GM23338 (cell line): Measurements from ENCODE around the gene KIRREL3. TPM values are rescaled to one million over a fixed set of nuclear protein-coding genes. Genes with fewer than 3 reads are reported as not detected.
A peak's percentile ranks its signal among the peaks of the same experiment; 100 is the strongest.

Experiments
- ATAC-seq: fragments of 200-7000 bp; cut with Tn5 transposase; 3 replicates; pipeline ENCODE4 v1.9.1; 2020
- DNase-seq: peaks from one replicate; pipeline ENCODE4 v3.0.0-alpha.2; 2015; ENCODE audit warnings: low spot score
- H2AFZ ChIP-seq: fragments of 200-600 bp; sonication (generic); 2 replicates; pipeline ENCODE4 v1.8.0; 2016; ENCODE audit warnings: antibody characterized with exemption, mild to moderate bottlenecking, moderate library complexity
- H3F3A ChIP-seq: fragments of 200-600 bp; sonication (generic); replicated peaks from 2 replicates; pipeline ENCODE4 v1.8.0; 2017; ENCODE audit warnings: antibody characterized with exemption, mixed run types, low read depth
- H3K27ac ChIP-seq: fragments of 200-600 bp; sonication (generic); 2 replicates; pipeline ENCODE4 v1.6.1; 2016; ENCODE audit warnings: low read depth
- H3K27me3 ChIP-seq: fragments of 200-600 bp; sonication (generic); 2 replicates; pipeline ENCODE4 v1.8.0; 2016; ENCODE audit warnings: mild to moderate bottlenecking, mixed run types, moderate library complexity; ENCODE audit not compliant: insufficient read depth
- H3K36me3 ChIP-seq: fragments of 200-600 bp; sonication (generic); 2 replicates; pipeline ENCODE4 v1.8.0; 2016; ENCODE audit warnings: mild to moderate bottlenecking; ENCODE audit not compliant: insufficient read depth
- H3K4me1 ChIP-seq: fragments of 200-600 bp; sonication (generic); 2 replicates; pipeline ENCODE4 v1.8.0; 2016; ENCODE audit warnings: mild to moderate bottlenecking, moderate library complexity; ENCODE audit not compliant: insufficient read depth
- H3K4me2 ChIP-seq: fragments of 200-600 bp; sonication (generic); 2 replicates; pipeline ENCODE4 v1.7.1; 2017; ENCODE audit warnings: mixed run types
- H3K4me3 ChIP-seq: fragments of 200-600 bp; sonication (generic); 2 replicates; pipeline ENCODE4 v1.6.1; 2016; ENCODE audit warnings: mixed run types
- H3K79me2 ChIP-seq: fragments of 200-600 bp; sonication (generic); replicated peaks from 2 replicates; pipeline ENCODE4 v1.8.0; 2017; ENCODE audit warnings: mild to moderate bottlenecking; ENCODE audit not compliant: insufficient read depth
- H3K9me2 ChIP-seq: fragments of 200-600 bp; sonication (generic); 2 replicates; pipeline ENCODE4 v1.8.0; 2017; ENCODE audit not compliant: insufficient read depth
- H4K20me1 ChIP-seq: fragments of 200-600 bp; sonication (generic); replicated peaks from 2 replicates; pipeline ENCODE4 v1.8.0; 2017; ENCODE audit warnings: mild to moderate bottlenecking; ENCODE audit not compliant: insufficient read depth
- H3K27ac Mint-ChIP-seq: 2 replicates; pipeline ENCODE4 v1.8.0; 2020; ENCODE audit warnings: inconsistent platforms, mild to moderate bottlenecking, moderate library complexity, mixed read lengths
- H3K27me3 Mint-ChIP-seq: 3 replicates; pipeline ENCODE4 v1.8.0; 2022; ENCODE audit warnings: low read depth, mild to moderate bottlenecking, moderate library complexity, mixed read lengths, inconsistent platforms; ENCODE audit not compliant: insufficient read depth, poor library complexity
- H3K36me3 Mint-ChIP-seq: 3 replicates; pipeline ENCODE4 v1.8.0; 2021; ENCODE audit warnings: low read depth, mild to moderate bottlenecking, inconsistent platforms, moderate library complexity, mixed read lengths
- H3K4me1 Mint-ChIP-seq: 3 replicates; pipeline ENCODE4 v1.8.0; 2020; ENCODE audit warnings: mild to moderate bottlenecking, inconsistent platforms, mixed read lengths
- H3K4me3 Mint-ChIP-seq: 3 replicates; pipeline ENCODE4 v1.8.0; 2021; ENCODE audit warnings: moderate library complexity, mild to moderate bottlenecking, inconsistent platforms, mixed read lengths
- H3K9me3 Mint-ChIP-seq: 3 replicates; pipeline ENCODE4 v1.8.0; 2020; ENCODE audit warnings: moderate library complexity, mild to moderate bottlenecking, inconsistent platforms, mixed read lengths
- EZH2 ChIP-seq: fragments of 200-600 bp; sonication (generic); IDR thresholded peaks from one replicate; pipeline ENCODE4 v1.8.0; 2017; ENCODE audit warnings: antibody characterized with exemption, mild to moderate bottlenecking, low read depth; ENCODE audit not compliant: unreplicated experiment
- EZH2phosphoT487 ChIP-seq: fragments of 200-600 bp; sonication (generic); IDR thresholded peaks from one replicate; pipeline ENCODE4 v1.8.1; 2018; ENCODE audit warnings: antibody characterized with exemption; ENCODE audit not compliant: unreplicated experiment
- POLR2AphosphoS5 ChIP-seq: IDR thresholded peaks from 2 replicates; pipeline ENCODE4 v1.6.1; 2016; ENCODE audit warnings: antibody characterized with exemption, low read depth
- REST ChIP-seq: IDR thresholded peaks from one replicate; pipeline ENCODE4 v1.6.1; 2018; ENCODE audit warnings: antibody characterized with exemption; ENCODE audit not compliant: unreplicated experiment
- STAT1 ChIP-seq: IDR thresholded peaks from one replicate; pipeline ENCODE4 v1.6.1; 2016; ENCODE audit warnings: antibody characterized with exemption; ENCODE audit not compliant: unreplicated experiment
- ZNF331 ChIP-seq: fragments of 250-450 bp; sonication (Bioruptor Pico); IDR thresholded peaks from 2 replicates; pipeline ENCODE4 v1.5.0; 2020; ENCODE audit warnings: low read depth, mild to moderate bottlenecking, moderate library complexity
- ZNF462 ChIP-seq: fragments of 250-450 bp; sonication (Bioruptor Pico); IDR thresholded peaks from 2 replicates; pipeline ENCODE4 v1.5.0; 2020; ENCODE audit warnings: mild to moderate bottlenecking, moderate library complexity
- polyA plus RNA-seq: library from polyadenylated mRNA; unstranded; fragments of >200 nt; fragmentation: Nextera tagmentation; extraction: Ambion mirVana; gene quantifications from 2 replicates; pipeline ENCODE4 v1.2.1, GENCODE V29; 2016
- total RNA-seq: library from RNA; depleted of rRNA; stranded (reverse); fragments of >200 nt; shearing (Covaris generic); gene quantifications from 2 replicates; pipeline ENCODE4 v1.2.3, GENCODE V29; 2014

The KIRREL3 gene
- total and polyA plus RNA-seq, 2 experiments from 2014 or later = 0.13 to 1.5 TPM

GRCh38 chr11:126800009-126800408, 200.6 kb downstream of the KIRREL3 start:
- Mint-ChIP-seq H3K4me3 (no peak overlapping the region), H3K9me3 (peaks cover 4% of the 10 kb centered on the region; the same call in 2 of the 3 replicates), H3K27me3 (peaks cover 1% of the 10 kb centered on the region), H3K4me1 (peaks cover 16% of the 10 kb centered on the region), H3K36me3 (no peaks in the 10 kb centered on the region), H3K27ac (no peak overlapping the region)
- no peaks in the 10 kb centered on the region for H3K27me3 ChIP-seq
- H3K79me2 ChIP-seq = no peaks in the 10 kb centered on the region
- no peak for TF ChIP-seq POLR2AphosphoS5
- TF ChIP-seq REST = no peak
- TF ChIP-seq ZNF331 (CRISPR knock-in tag) = no peak
- H3F3A ChIP-seq = no peaks in the 10 kb centered on the region
- H4K20me1 ChIP-seq = no peaks in the 10 kb centered on the region
- no peaks in the 10 kb centered on the region for H3K36me3 ChIP-seq
- no peak overlapping the region for H3K4me2 ChIP-seq
- no peak overlapping the region for H3K27ac ChIP-seq
- ATAC-seq (no peak), DNase-seq (no peak)
- H3K4me1 ChIP-seq = peaks cover 4% of the 10 kb centered on the region; the same call in 1 of the 2 replicates
- H3K4me3 ChIP-seq = no peak overlapping the region
- no peaks in the 10 kb centered on the region for H3K9me2 ChIP-seq
- H2AFZ ChIP-seq = no peak overlapping the region

GRCh38 chr11:126797457-126798169, 203.0 kb downstream of the KIRREL3 start:
- Mint-ChIP-seq H3K9me3 (peaks cover 4% of the 10 kb centered on the region; the same call in 2 of the 3 replicates), H3K27me3 (peaks cover 1% of the 10 kb centered on the region), H3K4me3 (no peak overlapping the region), H3K4me1 (peaks cover 23% of the 10 kb centered on the region), H3K36me3 (no peaks in the 10 kb centered on the region), H3K27ac (no peak overlapping the region)
- no peaks in the 10 kb centered on the region for H3K27me3 ChIP-seq
- peak; percentile 34 for ATAC-seq
- H3K27ac ChIP-seq = no peak overlapping the region
- no peak overlapping the region; the same call in 1 of the 2 replicates for H2AFZ ChIP-seq
- no peak overlapping the region for H3K4me2 ChIP-seq
- H3K36me3 ChIP-seq = no peaks in the 10 kb centered on the region
- H3K4me1 ChIP-seq = peaks cover 4% of the 10 kb centered on the region; the same call in 1 of the 2 replicates
- H3K4me3 ChIP-seq = no peak overlapping the region
- H3F3A ChIP-seq = no peaks in the 10 kb centered on the region
- no peak for TF ChIP-seq EZH2phosphoT487
- no peak for TF ChIP-seq EZH2
- no peak for TF ChIP-seq STAT1
- TF ChIP-seq ZNF331 (CRISPR knock-in tag) = no peak
- no peak for TF ChIP-seq ZNF462 (CRISPR knock-in tag)
- H3K9me2 ChIP-seq = no peaks in the 10 kb centered on the region
- no peak for DNase-seq
- H3K79me2 ChIP-seq = no peaks in the 10 kb centered on the region
- no peaks in the 10 kb centered on the region for H4K20me1 ChIP-seq
